Measurements from ENCODE around the gene KCNN3.

DNA sequence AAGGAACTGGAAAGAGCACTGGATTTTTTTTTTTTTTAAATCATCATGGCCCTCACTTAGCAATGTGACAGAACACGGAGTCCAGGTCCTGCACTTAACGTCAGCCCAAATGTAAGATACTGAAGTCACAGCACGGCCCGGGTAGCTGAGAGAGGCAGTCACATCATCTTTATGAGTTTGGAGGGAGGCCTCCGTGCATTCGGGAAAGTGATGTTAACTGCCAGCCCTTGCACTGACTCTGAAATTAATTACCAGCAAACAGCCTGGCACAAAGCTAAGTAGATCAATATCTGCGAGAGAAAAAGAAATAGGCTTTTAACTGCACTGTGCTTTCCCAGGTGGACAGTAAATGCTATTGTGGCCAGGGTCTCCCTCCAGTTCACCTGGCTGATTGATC, 152.6 kb downstream of the KCNN3 start:
- TF ChIP-seq EZH2 (IDR thresholded peaks at IDR 0.05; ENCODE audit: borderline replicate concordance, low read depth, low read length, poor library complexity, severe bottlenecking) (no peak), CTCF (conservative IDR thresholded peaks at IDR 0.05; ENCODE audit: low read depth, low read length) (no peak)
